Activated T-cell treated with anti-CD3 and anti-CD28 coated beads, Interleukin-2, amount 50 U/mL, for 24 hours (primary cell): ENCODE results near the gene RTF1.
"Not testable (repeated sequence)": the region's sequence is repeated elsewhere in the genome, so short reads cannot be mapped to it uniquely, and the experiment has no call there.

Source experiments
- DNase-seq: peaks from one replicate; pipeline ENCODE4 v3.0.0-alpha.2; 2020
- H3K27ac Mint-ChIP-seq: 2 replicates; pipeline ENCODE4 v1.8.0; 2020; ENCODE audit warnings: mild to moderate bottlenecking, mixed read lengths
- H3K27me3 Mint-ChIP-seq: 2 replicates; pipeline ENCODE4 v1.8.0; 2020; ENCODE audit warnings: mixed read lengths
- H3K36me3 Mint-ChIP-seq: 2 replicates; pipeline ENCODE4 v1.8.0; 2020; ENCODE audit warnings: low read depth, mixed read lengths
- H3K4me1 Mint-ChIP-seq: 2 replicates; pipeline ENCODE4 v1.8.0; 2020; ENCODE audit warnings: low read depth, mixed read lengths
- H3K4me3 Mint-ChIP-seq: 2 replicates; pipeline ENCODE4 v1.8.0; 2020; ENCODE audit warnings: mild to moderate bottlenecking, moderate library complexity, mixed read lengths
- H3K9me3 Mint-ChIP-seq: 2 replicates; pipeline ENCODE4 v1.8.0; 2020; ENCODE audit warnings: mixed read lengths

Gene RTF1

GRCh38 chr15:41417418-41418195, 712 bp downstream of the RTF1 start:
- no peak for DNase-seq
- Mint-ChIP-seq H3K36me3 (peaks cover 21% of the 10 kb centered on the region), H3K4me1 (peaks cover 49% of the 10 kb centered on the region), H3K4me3 (peak overlapping the region; percentile 93), H3K27ac (peak overlapping the region; percentile 87), H3K9me3 (no peaks in the 10 kb centered on the region), H3K27me3 (no peaks in the 10 kb centered on the region)

GRCh38 chr15:41423979-41424659, 7.2 kb downstream of the RTF1 start:
- Mint-ChIP-seq H3K9me3 (no peaks in the 10 kb centered on the region), H3K27ac (peak overlapping the region; percentile 83), H3K27me3 (no peaks in the 10 kb centered on the region), H3K4me3 (peak overlapping the region; percentile 42), H3K36me3 (peaks cover 9% of the 10 kb centered on the region), H3K4me1 (peaks cover 41% of the 10 kb centered on the region)
- DNase-seq = no peak

- H3K9me3 Mint-ChIP-seq = no peaks in the 10 kb centered on the region
- H3K27me3 Mint-ChIP-seq = no peaks in the 10 kb centered on the region
- H3K4me1 Mint-ChIP-seq = peaks cover 43% of the 10 kb centered on the region
- H3K27ac Mint-ChIP-seq = peak overlapping the region; percentile 83
- no peak for DNase-seq
- H3K36me3 Mint-ChIP-seq = peaks cover 9% of the 10 kb centered on the region
- peak overlapping the region; percentile 13 for H3K4me3 Mint-ChIP-seq
These were observed 7.9 kb downstream of the RTF1 start for GRCh38 chr15:41424809-41425208.

- H3K4me1 Mint-ChIP-seq = peaks cover 38% of the 10 kb centered on the region
- H3K27me3 Mint-ChIP-seq, H3K4me3 Mint-ChIP-seq, H3K27ac Mint-ChIP-seq, DNase-seq, H3K9me3 Mint-ChIP-seq, H3K36me3 Mint-ChIP-seq: not testable (repeated sequence)
These were observed 9.0 kb downstream of the RTF1 start for GRCh38 chr15:41425907-41426306.

GRCh38 chr15:41429003-41429890, 12.4 kb downstream of the RTF1 start:
- Mint-ChIP-seq H3K9me3 (no peaks in the 10 kb centered on the region), H3K27ac (peak overlapping the region; percentile 91), H3K27me3 (no peaks in the 10 kb centered on the region), H3K36me3 (peaks cover 14% of the 10 kb centered on the region), H3K4me1 (peaks cover 25% of the 10 kb centered on the region), H3K4me3 (peak overlapping the region; percentile 27)
- no peak for DNase-seq

GRCh38 chr15:41435037-41435786, 18.3 kb downstream of the RTF1 start:
- Mint-ChIP-seq H3K4me3 (no peak overlapping the region), H3K4me1 (peaks cover 13% of the 10 kb centered on the region), H3K9me3 (no peaks in the 10 kb centered on the region), H3K27ac (peak overlapping the region; percentile 50), H3K36me3 (peaks cover 30% of the 10 kb centered on the region), H3K27me3 (no peaks in the 10 kb centered on the region)
- DNase-seq = no peak

- H3K4me3 Mint-ChIP-seq = no peak overlapping the region
- peaks cover 15% of the 10 kb centered on the region for H3K4me1 Mint-ChIP-seq
- H3K9me3 Mint-ChIP-seq = no peaks in the 10 kb centered on the region
- DNase-seq = no peak
- H3K27me3 Mint-ChIP-seq = no peaks in the 10 kb centered on the region
- H3K36me3 Mint-ChIP-seq = peaks cover 42% of the 10 kb centered on the region
- H3K27ac Mint-ChIP-seq = no peak overlapping the region
These were observed 20.6 kb downstream of the RTF1 start for GRCh38 chr15:41437448-41437847.

GRCh38 chr15:41438206-41438605, 21.3 kb downstream of the RTF1 start:
- H3K27me3 Mint-ChIP-seq = no peaks in the 10 kb centered on the region
- H3K9me3 Mint-ChIP-seq = no peaks in the 10 kb centered on the region
- H3K4me3 Mint-ChIP-seq = no peak overlapping the region
- H3K4me1 Mint-ChIP-seq = peaks cover 19% of the 10 kb centered on the region
- DNase-seq = no peak
- H3K36me3 Mint-ChIP-seq = peaks cover 46% of the 10 kb centered on the region
- no peak overlapping the region for H3K27ac Mint-ChIP-seq

GRCh38 chr15:41438745-41439144, 21.9 kb downstream of the RTF1 start:
- H3K9me3 Mint-ChIP-seq, H3K27me3 Mint-ChIP-seq, H3K4me3 Mint-ChIP-seq, H3K27ac Mint-ChIP-seq, DNase-seq: not testable (repeated sequence)
- Mint-ChIP-seq H3K36me3 (peaks cover 45% of the 10 kb centered on the region), H3K4me1 (peaks cover 22% of the 10 kb centered on the region)

GRCh38 chr15:41443275-41443674, 26.4 kb downstream of the RTF1 start:
- Mint-ChIP-seq H3K36me3 (peaks cover 62% of the 10 kb centered on the region), H3K27ac (peak overlapping the region; percentile 30), H3K9me3 (no peaks in the 10 kb centered on the region), H3K27me3 (no peaks in the 10 kb centered on the region), H3K4me1 (peaks cover 12% of the 10 kb centered on the region), H3K4me3 (no peak overlapping the region)
- DNase-seq = no peak

- H3K9me3 Mint-ChIP-seq = no peaks in the 10 kb centered on the region
- peaks cover 14% of the 10 kb centered on the region for H3K4me1 Mint-ChIP-seq
- H3K36me3 Mint-ChIP-seq = peaks cover 49% of the 10 kb centered on the region
- no peaks in the 10 kb centered on the region for H3K27me3 Mint-ChIP-seq
- no peak overlapping the region for H3K4me3 Mint-ChIP-seq
- no peak overlapping the region for H3K27ac Mint-ChIP-seq
- no peak for DNase-seq
These were observed 28.5 kb downstream of the RTF1 start for GRCh38 chr15:41445399-41445798.

GRCh38 chr15:41462084-41462795, 45.3 kb downstream of the RTF1 start:
- peaks cover 67% of the 10 kb centered on the region for H3K36me3 Mint-ChIP-seq

GRCh38 chr15:41464889-41465580, 48.1 kb downstream of the RTF1 start:
- peaks cover 2% of the 10 kb centered on the region for H3K4me1 Mint-ChIP-seq
- H3K4me3 Mint-ChIP-seq = no peak overlapping the region
- H3K27ac Mint-ChIP-seq = no peak overlapping the region
- H3K27me3 Mint-ChIP-seq = no peaks in the 10 kb centered on the region
- no peaks in the 10 kb centered on the region for H3K9me3 Mint-ChIP-seq
- H3K36me3 Mint-ChIP-seq = peaks cover 69% of the 10 kb centered on the region
- no peak for DNase-seq

More at GRCh38 chr15:41462084-41462795, 45.3 kb downstream of the RTF1 start:
- no peak for DNase-seq
- no peak overlapping the region for H3K4me3 Mint-ChIP-seq
- H3K9me3 Mint-ChIP-seq = no peaks in the 10 kb centered on the region
- H3K4me1 Mint-ChIP-seq = peaks cover 2% of the 10 kb centered on the region
- H3K27ac Mint-ChIP-seq = peak overlapping the region; percentile 85
- no peaks in the 10 kb centered on the region for H3K27me3 Mint-ChIP-seq
